Effector memory CD4-positive, alpha-beta T cell (primary cell): ENCODE data around the gene SAMD8.
A peak's percentile ranks its signal among the peaks of the same experiment; 100 is the strongest.

Experiments
- DNase-seq, 3 donors: peaks; one replicate each; pipeline ENCODE4 v3.0.0-alpha.2; 2020
- H3K27ac ChIP-seq: 2 replicates; pipeline ENCODE4 v1.7.0; 2013; ENCODE audit warnings: mild to moderate bottlenecking, low read length, moderate library complexity; ENCODE audit not compliant: insufficient read depth, poor library complexity, severe bottlenecking
- H3K27me3 ChIP-seq: replicated peaks from 2 replicates; pipeline ENCODE4 v1.7.0; 2013; ENCODE audit warnings: mild to moderate bottlenecking, low read length; ENCODE audit not compliant: insufficient read depth, control insufficient read depth, poor library complexity, severe bottlenecking
- H3K36me3 ChIP-seq: 2 replicates; pipeline ENCODE4 v1.7.0; 2013; ENCODE audit warnings: mild to moderate bottlenecking, low read length, moderate library complexity; ENCODE audit not compliant: control insufficient read depth, insufficient read depth
- H3K4me1 ChIP-seq: 2 replicates; pipeline ENCODE4 v1.7.0; 2013; ENCODE audit warnings: low read length, mild to moderate bottlenecking; ENCODE audit not compliant: control insufficient read depth, insufficient read depth, poor library complexity, severe bottlenecking
- H3K4me3 ChIP-seq: 2 replicates; pipeline ENCODE4 v1.7.0; 2013; ENCODE audit warnings: low read length, low read depth, mild to moderate bottlenecking; ENCODE audit not compliant: insufficient read depth, poor library complexity, severe bottlenecking
- H3K9me3 ChIP-seq: 2 replicates; pipeline ENCODE4 v1.7.0; 2013; ENCODE audit warnings: mild to moderate bottlenecking, low read length, moderate library complexity; ENCODE audit not compliant: control insufficient read depth

The SAMD8 gene

DNA sequence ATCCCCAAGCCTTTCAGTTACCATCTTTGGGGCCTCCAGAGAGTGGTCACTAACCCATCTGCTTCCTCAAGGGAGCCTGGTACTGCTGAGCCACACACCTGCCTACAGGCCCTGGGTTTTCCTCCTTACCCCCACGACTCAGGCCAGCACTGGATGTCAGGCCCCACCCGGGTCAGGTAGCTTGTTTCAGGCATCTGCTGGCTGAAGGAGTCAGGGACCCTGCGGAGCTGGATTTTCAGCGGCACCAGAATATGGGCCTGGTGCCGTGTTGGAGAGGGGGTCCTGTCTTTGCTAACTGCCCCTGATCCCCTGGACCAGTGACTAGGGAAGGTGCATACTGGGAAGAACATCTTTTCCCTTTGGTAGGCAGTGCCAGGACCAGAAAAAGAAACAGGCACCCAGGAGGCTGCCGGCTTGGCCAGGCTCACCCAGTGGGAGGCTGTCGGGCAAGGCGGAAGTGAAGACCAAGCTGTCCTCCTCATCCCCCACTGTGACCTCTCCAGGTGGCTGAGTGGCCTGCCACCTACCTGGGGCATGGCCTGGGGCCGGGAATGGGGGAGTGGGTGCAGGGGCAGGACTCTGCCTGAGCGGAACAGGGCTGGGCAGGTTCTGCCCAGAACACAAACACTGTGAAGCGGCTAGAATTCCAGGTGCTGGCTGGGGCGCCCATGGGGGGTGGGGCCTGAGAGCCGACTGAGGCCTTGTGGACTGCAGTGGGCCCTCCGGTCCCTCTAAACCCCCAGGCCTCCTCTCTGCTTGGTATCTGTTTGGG lies 12.4 kb upstream of the SAMD8 start:
- Histone ChIP-seq H3K36me3 (no peaks in the 10 kb centered on the region), H3K9me3 (no peaks in the 10 kb centered on the region), H3K27me3 (no peaks in the 10 kb centered on the region), H3K4me3 (no peak overlapping the region), H3K27ac (no peak overlapping the region), H3K4me1 (peaks cover 5% of the 10 kb centered on the region)
- no peak for DNase-seq

DNA sequence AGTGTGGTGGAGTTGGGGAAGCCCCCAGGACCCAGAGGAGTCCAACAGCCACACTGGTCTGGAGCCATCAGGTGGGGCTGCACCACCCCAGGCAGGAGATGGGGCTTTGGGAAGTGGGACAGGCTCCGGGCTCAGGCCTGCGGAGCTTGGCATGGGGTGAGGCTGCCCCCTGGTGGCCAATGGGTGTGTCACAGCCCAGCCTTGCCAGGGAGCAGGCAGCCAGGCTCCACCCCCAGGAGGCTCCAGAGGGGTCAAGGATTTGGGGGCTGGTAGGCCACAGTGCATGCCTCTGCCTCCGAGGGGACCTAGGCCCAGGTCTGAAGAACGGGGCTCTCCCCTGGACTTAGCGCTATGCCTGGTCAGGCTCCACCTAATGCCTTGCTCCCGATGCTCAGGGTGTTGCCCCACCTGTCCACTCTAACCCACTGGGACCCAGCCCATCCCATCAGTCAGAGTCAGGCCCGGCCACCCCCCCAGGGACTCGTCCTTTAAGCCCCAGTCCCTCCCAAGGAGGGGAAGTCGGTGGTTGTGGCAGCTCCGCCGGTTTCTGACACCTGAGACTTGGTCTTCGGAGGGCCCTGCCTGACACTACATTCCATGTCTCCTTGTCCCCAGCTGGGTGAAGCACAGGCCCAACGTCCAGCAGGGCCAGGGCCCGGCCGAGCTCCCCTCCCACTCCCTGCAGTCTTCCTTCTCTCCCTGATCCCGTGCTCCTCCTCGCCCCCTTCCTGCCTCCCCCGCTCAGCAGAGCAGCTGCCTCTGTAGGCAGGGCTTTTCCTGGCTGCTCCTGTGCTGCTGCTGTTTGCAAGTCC lies 11.3 kb upstream of the SAMD8 start:
- peak; percentile 54 to 74 (median 71) for DNase-seq
- H3K27ac ChIP-seq, result no peak overlapping the region
- H3K4me1 ChIP-seq, result peaks cover 5% of the 10 kb centered on the region
- H3K27me3 ChIP-seq, result no peaks in the 10 kb centered on the region
- H3K9me3 ChIP-seq, result no peaks in the 10 kb centered on the region
- no peak overlapping the region for H3K4me3 ChIP-seq
- no peaks in the 10 kb centered on the region for H3K36me3 ChIP-seq

GRCh38 chr10:75100764-75101291 lies 10.6 kb upstream of the SAMD8 start:
- Histone ChIP-seq H3K36me3 (no peaks in the 10 kb centered on the region), H3K9me3 (no peaks in the 10 kb centered on the region), H3K27me3 (no peaks in the 10 kb centered on the region), H3K27ac (no peak overlapping the region), H3K4me3 (no peak overlapping the region), H3K4me1 (peaks cover 5% of the 10 kb centered on the region)
- DNase-seq, result no peak

GRCh38 chr10:75101416-75102251 lies 9.8 kb upstream of the SAMD8 start:
- DNase-seq, result no peak
- Histone ChIP-seq H3K4me1 (peaks cover 5% of the 10 kb centered on the region), H3K4me3 (no peak overlapping the region), H3K27ac (no peak overlapping the region), H3K9me3 (no peaks in the 10 kb centered on the region), H3K36me3 (no peaks in the 10 kb centered on the region), H3K27me3 (no peaks in the 10 kb centered on the region)

GRCh38 chr10:75102830-75103673 lies 8.4 kb upstream of the SAMD8 start:
- no peak for DNase-seq

DNA sequence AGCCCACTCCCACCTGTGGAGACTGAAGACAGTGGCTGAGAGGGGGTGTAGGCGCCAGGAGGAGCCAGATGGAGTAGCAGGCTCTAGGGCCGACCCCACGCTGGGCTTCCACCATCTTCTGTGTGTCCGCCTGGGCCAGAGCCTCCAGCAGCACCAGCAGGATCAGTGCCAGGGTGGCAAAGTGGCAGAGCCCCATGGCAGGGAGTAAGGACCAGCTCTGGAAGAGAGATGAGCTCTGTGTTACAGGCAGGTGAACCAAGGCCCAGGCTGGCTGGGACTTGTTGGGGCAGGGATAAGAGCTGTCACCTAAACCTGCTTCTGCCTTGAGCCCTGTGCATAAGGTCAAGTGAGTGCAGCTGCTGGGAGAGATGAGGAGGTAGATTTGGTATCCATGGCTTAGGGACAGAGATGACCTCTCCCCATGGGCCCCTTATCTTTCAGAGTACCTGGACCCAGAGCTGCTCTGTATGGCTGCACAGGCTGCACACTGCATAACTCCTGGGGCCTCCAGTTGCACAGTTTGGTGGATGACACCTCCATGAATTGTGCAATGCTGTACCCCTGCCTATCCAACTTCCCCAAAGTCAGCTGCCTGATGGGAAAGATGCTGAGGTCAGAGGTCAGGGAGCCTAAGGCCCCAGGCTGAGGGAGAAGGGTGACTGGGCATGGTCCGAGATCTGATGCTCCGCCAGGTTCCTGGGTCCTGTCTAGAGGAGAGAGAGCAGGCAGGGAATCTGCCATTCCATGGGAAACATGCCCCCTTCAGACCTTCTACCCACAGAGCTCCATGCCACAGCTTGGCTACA lies 7.4 kb upstream of the SAMD8 start:
- Histone ChIP-seq H3K36me3 (no peaks in the 10 kb centered on the region), H3K27me3 (no peaks in the 10 kb centered on the region), H3K27ac (no peak overlapping the region), H3K9me3 (no peaks in the 10 kb centered on the region), H3K4me1 (peaks cover 5% of the 10 kb centered on the region), H3K4me3 (no peak overlapping the region)
- no peak for DNase-seq

More at GRCh38 chr10:75102830-75103673, 8.4 kb upstream of the SAMD8 start:
- peaks cover 5% of the 10 kb centered on the region for H3K4me1 ChIP-seq
- no peaks in the 10 kb centered on the region for H3K36me3 ChIP-seq
- H3K4me3 ChIP-seq, result no peak overlapping the region
- no peaks in the 10 kb centered on the region for H3K27me3 ChIP-seq
- H3K9me3 ChIP-seq, result no peaks in the 10 kb centered on the region
- no peak overlapping the region for H3K27ac ChIP-seq

DNA sequence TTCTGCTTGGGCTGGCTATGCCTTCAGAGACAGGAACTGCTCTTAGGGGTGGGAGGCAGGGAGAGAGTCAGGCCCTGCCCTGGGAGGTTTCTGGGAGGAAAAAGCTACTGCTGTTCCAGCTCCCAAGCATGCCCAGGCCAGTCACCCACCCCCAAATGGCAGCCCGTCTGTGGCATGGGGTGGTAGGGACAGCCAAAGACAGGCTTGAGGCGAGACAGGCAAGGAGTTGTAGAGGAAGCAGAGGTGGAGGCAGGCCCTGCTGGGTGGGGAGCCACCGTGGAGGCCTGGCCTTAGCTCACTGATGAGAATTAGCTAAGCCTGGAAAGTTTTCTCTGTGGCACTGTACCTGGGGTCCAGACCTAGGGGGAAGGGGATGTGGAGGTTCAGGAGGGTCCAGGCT lies 6.6 kb upstream of the SAMD8 start:
- Histone ChIP-seq H3K36me3 (no peaks in the 10 kb centered on the region), H3K4me3 (no peak overlapping the region), H3K27me3 (no peaks in the 10 kb centered on the region), H3K27ac (no peak overlapping the region), H3K4me1 (peaks cover 3% of the 10 kb centered on the region), H3K9me3 (no peaks in the 10 kb centered on the region)
- DNase-seq, result no peak

GRCh38 chr10:75105576-75106197 lies 5.8 kb upstream of the SAMD8 start:
- Histone ChIP-seq H3K27ac (no peak overlapping the region), H3K9me3 (no peaks in the 10 kb centered on the region), H3K4me1 (peaks cover 3% of the 10 kb centered on the region), H3K27me3 (no peaks in the 10 kb centered on the region), H3K4me3 (no peak overlapping the region), H3K36me3 (no peaks in the 10 kb centered on the region)
- DNase-seq, result no peak
